Measurements from ENCODE around the gene DGKZ.

- TF ChIP-seq EZH2 (IDR thresholded peaks at IDR 0.05; ENCODE audit: borderline replicate concordance, low read length) (no peak), CTCF (IDR thresholded peaks at IDR 0.05; ENCODE audit: low read length) (no peak)
These were observed 20.3 kb upstream of the DGKZ start for GRCh38 chr11:46326813-46327416.
